Measurements from ENCODE around the gene IFI16. TPM values are rescaled to one million over a fixed set of nuclear protein-coding genes. Genes with fewer than 3 reads are reported as not detected.
"Not testable (repeated sequence)": the region's sequence is repeated elsewhere in the genome, so short reads cannot be mapped to it uniquely, and the experiment has no call there.

Gene IFI16
- polyA plus RNA-seq, 4 donors = 6.5 to 73.1 (median 31.9) TPM

GRCh38 chr1:159009287-159009686 lies 420 bp upstream of the IFI16 start:
- WGBS, 3 donors = 48 to 63% (median 48%) methylated on average over 2 of the region's 2 CpGs
- peak overlapping the region; percentile 41 to 95 (median 88) for H3K27ac ChIP-seq (ENCODE audit: low read depth in 1 of 3, low read length in 2 of 3)
- DNase-seq = no peak
- no peak for FAIRE-seq
- H3K4me1 ChIP-seq (ENCODE audit: control insufficient read depth in 3 of 3, insufficient read depth in 2 of 3, low read depth in 1 of 3, low read length in 2 of 3) = peaks cover 0 to 12% (median 7%) of the 10 kb centered on the region in 3 donors
- peak overlapping the region in 2 of 3 donors; percentile 50 to 57 for H3K4me3 ChIP-seq (ENCODE audit: low read depth in 1 of 3, low read length in 3 of 3)
- no peaks in the 10 kb centered on the region for H3K36me3 ChIP-seq (ENCODE audit: control insufficient read depth in 3 of 3, insufficient read depth in 2 of 3, low read depth in 1 of 3, low read length in 3 of 3)
- H3K9me3 ChIP-seq (ENCODE audit: control insufficient read depth in 2 of 2, insufficient read depth in 1 of 2, low read depth in 1 of 2, low read length in 1 of 2) = no peaks in the 10 kb centered on the region
- no peaks in the 10 kb centered on the region for H3K27me3 ChIP-seq (ENCODE audit: control insufficient read depth in 3 of 3, insufficient read depth in 3 of 3, low read length in 3 of 3)

GRCh38 chr1:159010391-159010790 lies 684 bp downstream of the IFI16 start:
- whole genome bisulfite sequencing, 3 donors = 4 to 18% (median 15%) methylated on average over 5 of the region's 5 CpGs
- Histone ChIP-seq H3K27ac (ENCODE audit: low read depth in 1 of 3, low read length in 2 of 3) (peak overlapping the region; percentile 73 to 95 (median 88)), H3K36me3 (ENCODE audit: control insufficient read depth in 3 of 3, insufficient read depth in 2 of 3, low read depth in 1 of 3, low read length in 3 of 3) (peaks cover 0 to under 1% (median 0%) of the 10 kb centered on the region in 3 donors), H3K4me3 (ENCODE audit: low read depth in 1 of 3, low read length in 3 of 3) (peak overlapping the region; percentile 34 to 57 (median 50)), H3K4me1 (ENCODE audit: control insufficient read depth in 3 of 3, insufficient read depth in 2 of 3, low read depth in 1 of 3, low read length in 2 of 3) (peaks cover 0 to 9% (median 8%) of the 10 kb centered on the region in 3 donors), H3K27me3 (ENCODE audit: control insufficient read depth in 3 of 3, insufficient read depth in 3 of 3, low read length in 3 of 3) (no peaks in the 10 kb centered on the region), H3K9me3 (ENCODE audit: control insufficient read depth in 2 of 2, insufficient read depth in 1 of 2, low read depth in 1 of 2, low read length in 1 of 2) (no peaks in the 10 kb centered on the region)
- FAIRE-seq = no peak
- DNase-seq = no peak

DNA sequence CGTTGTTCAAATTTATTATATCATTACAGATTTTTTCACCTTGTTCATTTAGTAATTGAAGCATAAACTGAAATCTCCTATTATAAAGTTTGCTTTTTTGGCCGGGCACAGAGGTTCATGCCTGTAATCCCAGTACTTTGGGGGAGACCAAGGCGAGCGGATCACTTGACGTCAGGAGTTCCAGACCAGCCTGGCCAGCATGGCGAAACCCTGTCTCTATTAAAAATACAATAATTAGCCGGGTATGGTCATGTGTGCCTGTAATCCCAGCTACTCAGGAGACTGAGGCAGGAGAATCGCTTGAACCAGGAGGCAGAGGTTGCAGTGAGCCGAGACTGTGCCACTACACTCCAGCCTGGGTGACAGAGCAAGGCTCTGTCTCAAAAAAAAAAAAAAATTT lies 1.3 kb downstream of the IFI16 start:
- not testable (repeated sequence) for FAIRE-seq

DNA sequence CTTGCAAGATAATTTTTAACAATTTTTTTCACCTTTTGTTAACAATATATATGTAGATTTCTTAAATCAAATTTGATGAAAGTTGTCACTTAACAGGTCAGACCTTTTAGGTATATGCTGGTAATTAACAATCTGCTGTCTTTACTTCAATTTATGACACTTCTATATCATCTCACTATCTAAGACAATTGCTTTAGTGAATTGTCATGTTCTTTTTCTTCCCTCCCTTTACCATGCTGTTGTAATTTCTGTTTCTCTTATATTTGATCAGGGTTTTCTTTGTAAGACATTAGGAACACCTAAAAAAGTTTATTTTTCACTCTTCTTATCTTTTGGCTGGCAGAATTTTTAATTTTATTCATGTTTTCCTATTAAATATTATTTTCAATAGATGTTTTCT lies 2.0 kb downstream of the IFI16 start:
- Histone ChIP-seq H3K4me3 (ENCODE audit: low read depth in 1 of 3, low read length in 3 of 3) (no peak overlapping the region), H3K4me1 (ENCODE audit: control insufficient read depth in 3 of 3, insufficient read depth in 2 of 3, low read depth in 1 of 3, low read length in 2 of 3) (peaks cover 0 to 8% (median 0%) of the 10 kb centered on the region in 3 donors), H3K9me3 (ENCODE audit: control insufficient read depth in 2 of 2, insufficient read depth in 1 of 2, low read depth in 1 of 2, low read length in 1 of 2) (no peaks in the 10 kb centered on the region), H3K27me3 (ENCODE audit: control insufficient read depth in 3 of 3, insufficient read depth in 3 of 3, low read length in 3 of 3) (no peaks in the 10 kb centered on the region), H3K36me3 (ENCODE audit: control insufficient read depth in 3 of 3, insufficient read depth in 2 of 3, low read depth in 1 of 3, low read length in 3 of 3) (peaks cover 0 to 7% (median under 1%) of the 10 kb centered on the region in 3 donors), H3K27ac (ENCODE audit: low read depth in 1 of 3, low read length in 2 of 3) (no peak overlapping the region)
- DNase-seq (no peak), FAIRE-seq (no peak)

More for the DNA sequence above, 1.3 kb downstream of the IFI16 start:
- peak overlapping the region in 2 of 3 donors; percentile 84 to 88 for H3K27ac ChIP-seq (ENCODE audit: low read depth in 1 of 3, low read length in 2 of 3)
- H3K27me3 ChIP-seq (ENCODE audit: control insufficient read depth in 3 of 3, insufficient read depth in 3 of 3, low read length in 3 of 3); DNase-seq; H3K4me1 ChIP-seq (ENCODE audit: control insufficient read depth in 3 of 3, insufficient read depth in 2 of 3, low read depth in 1 of 3, low read length in 2 of 3); H3K9me3 ChIP-seq (ENCODE audit: control insufficient read depth in 2 of 2, insufficient read depth in 1 of 2, low read depth in 1 of 2, low read length in 1 of 2); H3K36me3 ChIP-seq (ENCODE audit: control insufficient read depth in 3 of 3, insufficient read depth in 2 of 3, low read depth in 1 of 3, low read length in 3 of 3): not testable (repeated sequence)
- 9 to 22% (median 16%) methylated on average over 9 of the region's 9 CpGs for WGBS, 3 donors
- peak overlapping the region; percentile 15 to 50 (median 45) for H3K4me3 ChIP-seq (ENCODE audit: low read depth in 1 of 3, low read length in 3 of 3)

DNA sequence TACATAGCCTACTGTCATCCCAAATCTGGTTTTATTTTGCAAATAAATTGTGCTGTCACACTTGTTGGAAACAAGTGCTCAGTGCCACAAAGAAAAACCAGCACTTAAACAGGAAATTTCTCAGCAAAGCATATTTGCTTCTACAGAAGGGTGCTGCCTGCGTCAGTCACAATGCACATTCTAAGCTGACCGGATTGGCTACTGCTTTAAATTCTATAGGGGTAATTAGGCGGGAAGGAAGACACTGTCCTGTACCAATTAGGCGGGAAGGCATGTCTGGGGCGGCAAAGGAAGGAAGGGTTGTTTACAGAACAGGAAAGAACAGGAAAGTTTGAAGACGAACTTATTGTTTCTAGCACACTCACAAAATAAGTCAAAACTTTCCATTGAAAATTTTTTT lies 2.8 kb downstream of the IFI16 start:
- 26 to 63% (median 45%) methylated on average over 6 of the region's 6 CpGs for WGBS, 3 donors
- no peaks in the 10 kb centered on the region for H3K9me3 ChIP-seq (ENCODE audit: control insufficient read depth in 2 of 2, insufficient read depth in 1 of 2, low read depth in 1 of 2, low read length in 1 of 2)
- H3K36me3 ChIP-seq (ENCODE audit: control insufficient read depth in 3 of 3, insufficient read depth in 2 of 3, low read depth in 1 of 3, low read length in 3 of 3) = peaks cover 0 to 8% (median 5%) of the 10 kb centered on the region in 3 donors
- DNase-seq (peak; percentile 13 to 33), FAIRE-seq (no peak)
- H3K4me3 ChIP-seq (ENCODE audit: low read depth in 1 of 3, low read length in 3 of 3) = peak overlapping the region in 1 of 3 donors; percentile 14
- peak overlapping the region in 2 of 3 donors; percentile 14 to 78 for H3K27ac ChIP-seq (ENCODE audit: low read depth in 1 of 3, low read length in 2 of 3)
- no peaks in the 10 kb centered on the region for H3K27me3 ChIP-seq (ENCODE audit: control insufficient read depth in 3 of 3, insufficient read depth in 3 of 3, low read length in 3 of 3)
- peaks cover 0 to 5% (median 0%) of the 10 kb centered on the region in 3 donors for H3K4me1 ChIP-seq (ENCODE audit: control insufficient read depth in 3 of 3, insufficient read depth in 2 of 3, low read depth in 1 of 3, low read length in 2 of 3)

- DNase-seq (no peak), FAIRE-seq (no peak)
- Histone ChIP-seq H3K27me3 (ENCODE audit: control insufficient read depth in 3 of 3, insufficient read depth in 3 of 3, low read length in 3 of 3) (no peaks in the 10 kb centered on the region), H3K4me1 (ENCODE audit: control insufficient read depth in 3 of 3, insufficient read depth in 2 of 3, low read depth in 1 of 3, low read length in 2 of 3) (peaks cover 0 to 5% (median 0%) of the 10 kb centered on the region in 3 donors), H3K36me3 (ENCODE audit: control insufficient read depth in 3 of 3, insufficient read depth in 2 of 3, low read depth in 1 of 3, low read length in 3 of 3) (peaks cover 1 to 11% (median 5%) of the 10 kb centered on the region in 3 donors), H3K27ac (ENCODE audit: low read depth in 1 of 3, low read length in 2 of 3) (peak overlapping the region in 1 of 3 donors; percentile 45), H3K4me3 (ENCODE audit: low read depth in 1 of 3, low read length in 3 of 3) (no peak overlapping the region), H3K9me3 (ENCODE audit: control insufficient read depth in 2 of 2, insufficient read depth in 1 of 2, low read depth in 1 of 2, low read length in 1 of 2) (no peaks in the 10 kb centered on the region)
- WGBS, 3 donors = 73 to 86% (median 80%) methylated on average over 3 of the region's 3 CpGs
These were observed 4.4 kb downstream of the IFI16 start for GRCh38 chr1:159014003-159014571.

- Histone ChIP-seq H3K4me3 (ENCODE audit: low read depth in 1 of 3, low read length in 3 of 3) (no peak overlapping the region), H3K4me1 (ENCODE audit: control insufficient read depth in 3 of 3, insufficient read depth in 2 of 3, low read depth in 1 of 3, low read length in 2 of 3) (peaks cover 0 to 5% (median 0%) of the 10 kb centered on the region in 3 donors), H3K9me3 (ENCODE audit: control insufficient read depth in 2 of 2, insufficient read depth in 1 of 2, low read depth in 1 of 2, low read length in 1 of 2) (no peaks in the 10 kb centered on the region), H3K27me3 (ENCODE audit: control insufficient read depth in 3 of 3, insufficient read depth in 3 of 3, low read length in 3 of 3) (no peaks in the 10 kb centered on the region), H3K27ac (ENCODE audit: low read depth in 1 of 3, low read length in 2 of 3) (no peak overlapping the region), H3K36me3 (ENCODE audit: control insufficient read depth in 3 of 3, insufficient read depth in 2 of 3, low read depth in 1 of 3, low read length in 3 of 3) (peaks cover 1 to 11% (median 5%) of the 10 kb centered on the region in 3 donors)
- FAIRE-seq (no peak), DNase-seq (no peak)
- WGBS, 3 donors = 63 to 75% (median 68%) methylated on average over 3 of the region's 3 CpGs
These were observed 5.1 kb downstream of the IFI16 start for GRCh38 chr1:159014851-159015250.

DNA sequence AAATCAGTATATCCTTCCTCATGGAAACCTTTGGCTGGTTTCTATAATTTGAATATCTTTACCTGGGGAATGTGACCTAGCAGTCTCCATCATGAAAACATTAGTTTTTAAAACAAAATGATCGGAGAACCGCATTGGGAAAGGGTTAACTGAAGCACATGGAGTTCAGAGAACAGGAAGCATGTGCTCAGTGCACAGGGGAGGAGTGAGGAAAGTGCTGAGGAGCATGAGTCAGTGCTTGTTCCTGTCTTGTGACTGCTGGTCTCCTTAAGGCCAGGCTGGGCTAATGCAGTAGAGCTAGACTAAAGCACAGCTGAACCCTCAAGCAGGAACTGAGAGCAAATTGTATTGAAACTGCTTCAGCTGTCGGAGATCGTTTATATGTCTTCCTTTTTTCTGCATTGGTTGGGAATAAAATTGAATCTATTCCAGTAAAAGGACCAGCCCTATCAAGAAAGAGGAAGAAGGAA lies 5.8 kb downstream of the IFI16 start:
- WGBS, 3 donors = 35 to 82% (median 53%) methylated on average over 4 of the region's 4 CpGs
- no peaks in the 10 kb centered on the region for H3K27me3 ChIP-seq (ENCODE audit: control insufficient read depth in 3 of 3, insufficient read depth in 3 of 3, low read length in 3 of 3)
- DNase-seq (peak; percentile 42 to 56), FAIRE-seq (no peak)
- peaks cover 1 to 11% (median 5%) of the 10 kb centered on the region in 3 donors for H3K36me3 ChIP-seq (ENCODE audit: control insufficient read depth in 3 of 3, insufficient read depth in 2 of 3, low read depth in 1 of 3, low read length in 3 of 3)
- no peaks in the 10 kb centered on the region for H3K9me3 ChIP-seq (ENCODE audit: control insufficient read depth in 2 of 2, insufficient read depth in 1 of 2, low read depth in 1 of 2, low read length in 1 of 2)
- peak overlapping the region in 2 of 3 donors; percentile 18 to 71 for H3K27ac ChIP-seq (ENCODE audit: low read depth in 1 of 3, low read length in 2 of 3)
- peaks cover 0 to 5% (median 0%) of the 10 kb centered on the region in 3 donors for H3K4me1 ChIP-seq (ENCODE audit: control insufficient read depth in 3 of 3, insufficient read depth in 2 of 3, low read depth in 1 of 3, low read length in 2 of 3)
- no peak overlapping the region for H3K4me3 ChIP-seq (ENCODE audit: low read depth in 1 of 3, low read length in 3 of 3)

Data from small intestine (tissue), 7 donors.